HG03469 (cell line): Measurements from ENCODE around the gene KIR3DL3.
"Not testable (repeated sequence)": the region's sequence is repeated elsewhere in the genome, so short reads cannot be mapped to it uniquely, and the experiment has no call there.

ENCODE experiments used
- ATAC-seq: cut with Tn5 transposase; IDR thresholded peaks from one replicate; pipeline ENCODE4 v1.9.1; 2021; ENCODE audit warnings: mild to moderate bottlenecking, moderate library complexity, moderate number of reproducible peaks; ENCODE audit not compliant: unreplicated experiment

The KIR3DL3 gene

DNA sequence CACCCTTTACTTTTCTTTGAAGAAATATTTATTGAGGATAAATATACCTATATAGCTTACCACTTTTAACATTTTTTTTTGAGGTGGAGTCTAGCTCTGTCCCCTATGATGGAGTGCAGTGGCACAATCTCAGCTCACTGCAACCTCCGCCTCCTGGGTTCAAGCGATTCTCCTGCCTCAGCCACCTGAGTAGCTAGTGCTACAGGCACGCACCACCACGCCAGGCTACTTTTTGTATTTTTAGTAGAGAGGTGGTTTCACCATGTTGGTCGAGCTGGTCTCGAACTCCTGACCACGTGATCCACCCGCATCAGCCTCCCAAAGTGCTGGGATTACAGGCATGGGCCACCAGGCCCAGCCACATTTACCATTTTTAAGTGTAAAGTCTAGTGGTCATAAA lies 51.6 kb downstream of the KIR3DL3 start:
- not testable (repeated sequence) for ATAC-seq

DNA sequence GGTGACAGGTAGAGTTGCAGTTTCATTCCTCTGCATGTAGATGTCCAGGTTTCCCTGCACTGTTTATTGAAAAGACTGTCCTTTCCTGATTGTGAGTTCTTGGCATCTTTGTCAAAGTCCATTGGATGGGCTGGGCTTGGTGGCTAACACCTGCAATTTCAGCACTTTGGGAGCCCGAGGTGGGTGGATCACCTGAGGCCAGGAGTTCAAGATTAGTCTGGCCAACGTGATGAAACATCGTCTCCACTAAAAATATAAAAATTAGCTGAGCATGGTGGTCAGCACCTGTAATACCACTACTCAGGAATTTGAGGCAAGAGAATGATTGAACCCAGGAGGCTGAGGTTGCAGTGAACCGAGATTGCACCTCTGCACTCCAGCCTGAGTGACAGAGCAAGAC lies 53.6 kb downstream of the KIR3DL3 start:
- not testable (repeated sequence) for ATAC-seq

DNA sequence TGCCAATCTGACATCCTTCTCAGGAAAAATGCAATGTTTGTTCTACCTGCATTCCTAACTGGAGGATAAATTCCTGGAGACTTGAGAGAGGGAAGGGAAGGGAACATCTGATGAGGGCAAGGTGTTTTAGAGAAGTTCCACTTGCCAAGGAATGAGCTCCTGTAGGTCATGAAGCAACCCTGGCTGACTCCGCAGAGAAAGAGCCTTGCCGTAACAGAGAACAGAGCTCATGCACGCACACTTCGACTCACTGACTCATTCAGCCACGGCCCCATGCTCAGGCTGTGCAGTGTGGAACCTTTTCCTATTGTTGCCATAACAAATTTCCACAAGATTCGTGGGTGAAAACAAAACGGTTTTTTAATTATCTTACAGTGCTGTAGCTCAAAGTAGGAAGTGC lies 54.7 kb downstream of the KIR3DL3 start:
- ATAC-seq = not testable (repeated sequence)

DNA sequence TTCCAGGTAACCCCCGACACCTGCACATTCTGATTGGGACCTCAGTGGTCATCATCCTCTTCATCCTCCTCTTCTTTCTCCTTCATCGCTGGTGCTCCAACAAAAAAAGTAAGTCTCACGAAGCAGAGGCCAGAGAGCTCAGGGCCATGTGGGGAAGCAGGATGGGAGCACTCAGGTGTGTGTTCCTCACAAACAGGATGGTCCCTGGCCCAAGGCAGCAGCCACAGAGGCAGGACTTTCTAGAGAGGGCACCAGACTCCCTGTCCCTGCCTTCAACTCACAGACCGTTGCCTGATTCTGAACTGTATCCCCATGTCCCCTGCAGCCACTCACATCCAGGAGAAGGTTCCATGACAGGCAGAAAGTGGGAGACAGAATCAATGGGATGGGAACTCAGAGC lies 58.7 kb downstream of the KIR3DL3 start:
- not testable (repeated sequence) for ATAC-seq
